Right ventricle myocardium superior (tissue), 1 donor: Measurements from ENCODE around the gene FRMD4A. TPM values are rescaled to one million over a fixed set of nuclear protein-coding genes. Genes with fewer than 3 reads are reported as not detected.
A peak's percentile ranks its signal among the peaks of the same experiment; 100 is the strongest.

ENCODE experiments used
- ATAC-seq: fragments of 200-7000 bp; cut with Tn5 transposase; one replicate; pipeline ENCODE4 v1.9.1; 2020; ENCODE audit warnings: mild to moderate bottlenecking; ENCODE audit not compliant: poor library complexity
- DNase-seq: peaks from one replicate; pipeline ENCODE4 v3.0.0-alpha.2; 2020
- intact Hi-C: fragments of 100-400 bp; cut with DNase I; formaldehyde crosslinking; loops from one replicate; pipeline ENCODE4 v1.11.2; 2022
- total RNA-seq: library from RNA; stranded (reverse); fragmentation: NEBNext Ultra II Directional; extraction: Animal tissue kit (Norgen Biotek cat#: 25700); gene quantifications from one replicate; pipeline ENCODE4 v1.2.1, GENCODE V29; 2021
- donor health status: DM: no; HTN: yes; CAD: no; lungs with severe emphysema.

The FRMD4A gene
- total RNA-seq, 1 donor from 2014 or later = 33.2 TPM

- no peak for ATAC-seq
- DNase-seq = no peak
- intact Hi-C loops = no loop called here
Measured at GRCh38 chr10:13624630-13625029, 706.1 kb downstream of the FRMD4A start.

- no peak for ATAC-seq
- intact Hi-C loops = no loop called here
- DNase-seq = no peak
Measured at GRCh38 chr10:13621931-13622330, 708.8 kb downstream of the FRMD4A start.

- ATAC-seq (no peak), DNase-seq (no peak)
- intact Hi-C loops = loop anchor here (10.0 kb wide), 1 partner anchor 48 kb away; no protein-coding TSS in a partner anchor
Measured at GRCh38 chr10:13617116-13617515, 713.6 kb downstream of the FRMD4A start.

- intact Hi-C loops = loop anchor here (10.0 kb wide), 1 partner anchor 49 kb away; no protein-coding TSS in a partner anchor
- no peak for ATAC-seq
Measured at GRCh38 chr10:13615650-13616300, 714.9 kb downstream of the FRMD4A start.

GRCh38 chr10:13614530-13615332 is 716.0 kb downstream of the FRMD4A start:
- no peak for DNase-seq
- intact Hi-C loops = loop anchor here (5.0 to 10.0 kb wide), 2 partner anchors 50 to 163 kb away; no protein-coding TSS in a partner anchor
- ATAC-seq = no peak

More at GRCh38 chr10:13615650-13616300, 714.9 kb downstream of the FRMD4A start:
- no peak for DNase-seq

DNA sequence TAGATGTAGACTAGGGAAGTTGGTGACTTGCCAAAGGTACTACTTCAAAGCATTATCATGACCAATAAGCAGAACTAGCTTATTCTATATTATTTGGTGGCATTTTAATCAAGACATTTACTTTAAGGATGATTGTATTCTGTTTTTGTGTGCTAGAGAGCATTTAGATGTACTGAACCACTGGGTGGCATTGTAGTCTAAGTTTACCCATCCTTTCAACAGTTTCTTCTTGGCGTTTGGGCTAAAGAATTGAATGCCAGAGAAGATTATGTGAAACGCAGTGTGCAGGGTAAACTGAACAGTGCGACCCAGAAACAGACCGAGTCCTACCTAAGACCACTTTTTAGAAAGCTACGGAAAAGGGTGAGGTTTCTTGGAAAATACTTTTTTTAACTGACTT is 717.2 kb downstream of the FRMD4A start:
- intact Hi-C loops = loop anchor here (5.0 to 10.0 kb wide), 2 partner anchors 51 to 164 kb away; no protein-coding TSS in a partner anchor
- ATAC-seq (peak; percentile 86), DNase-seq (no peak)

DNA sequence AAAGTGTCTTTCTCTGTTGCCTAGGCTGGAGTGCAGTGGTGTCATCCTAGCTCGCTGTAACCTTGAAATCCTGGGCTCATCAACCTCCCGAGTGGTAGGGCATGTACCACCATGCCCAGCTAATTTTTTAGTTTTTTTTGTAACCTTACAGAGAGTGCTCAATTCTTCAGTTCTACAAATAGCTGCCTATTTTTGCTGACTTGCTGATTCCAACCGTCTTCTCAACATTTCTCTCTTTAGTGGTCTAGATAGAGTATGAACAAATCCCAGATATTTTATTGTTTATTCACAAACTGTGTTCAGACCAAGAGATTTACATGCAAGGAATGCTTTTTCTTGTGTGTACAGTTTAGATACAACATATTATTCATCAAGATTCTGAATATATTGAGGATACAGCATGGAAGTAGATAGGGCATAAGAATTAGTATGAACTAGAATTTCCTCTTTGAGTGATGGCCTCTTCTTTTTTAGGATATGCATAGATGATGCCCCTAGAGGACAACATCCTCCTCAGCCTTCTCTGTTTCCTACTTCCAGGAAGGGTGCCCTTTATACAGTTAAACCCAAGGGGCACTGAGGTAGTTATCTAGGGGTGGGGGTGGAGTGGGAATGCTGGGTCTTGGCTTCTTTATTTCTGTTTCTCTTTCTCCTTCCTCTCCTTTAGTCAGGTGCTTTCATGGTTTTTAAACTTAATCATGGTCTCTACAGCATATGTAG is 717.9 kb downstream of the FRMD4A start:
- DNase-seq = no peak
- ATAC-seq = no peak
- intact Hi-C loops = loop anchor here (5.0 to 10.0 kb wide), 2 partner anchors 52 to 164 kb away; no protein-coding TSS in a partner anchor

GRCh38 chr10:13608246-13608853 is 722.4 kb downstream of the FRMD4A start:
- intact Hi-C loops = no loop called here
- DNase-seq (no peak), ATAC-seq (no peak)

DNA sequence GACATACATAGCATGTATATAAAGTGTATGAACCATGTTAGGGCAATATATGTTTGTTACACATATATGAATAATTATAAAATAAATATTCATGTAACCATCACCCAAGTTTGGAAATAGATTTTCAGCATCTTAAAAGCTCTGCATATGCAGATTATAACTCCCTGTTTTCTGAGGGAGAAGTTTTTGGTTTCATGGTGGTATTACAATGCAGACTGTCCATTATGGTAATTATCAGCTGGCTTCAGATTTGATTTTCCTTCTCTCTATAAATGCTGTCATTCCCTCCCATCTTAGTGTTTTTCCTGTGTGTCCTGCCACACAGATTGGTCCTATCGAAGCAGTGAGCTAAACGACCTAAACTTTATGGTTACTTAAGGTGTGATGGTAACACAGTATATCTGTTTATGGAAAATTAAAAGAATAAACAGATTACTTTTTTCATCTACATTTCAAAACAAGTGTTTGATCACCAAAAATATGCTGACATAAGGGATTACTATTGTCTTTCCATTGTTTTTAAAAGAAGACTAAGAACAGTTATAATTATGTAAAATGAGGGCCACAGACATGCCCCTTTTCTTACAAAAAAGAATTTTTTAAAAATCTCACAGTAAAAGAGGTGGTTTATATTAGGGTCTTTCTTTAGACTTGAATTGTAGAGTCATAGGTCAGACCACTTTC is 726.2 kb downstream of the FRMD4A start:
- intact Hi-C loops = no loop called here
- DNase-seq (no peak), ATAC-seq (no peak)

- DNase-seq = no peak
- no peak for ATAC-seq
- intact Hi-C loops = no loop called here
Measured at GRCh38 chr10:13597909-13598308, 732.8 kb downstream of the FRMD4A start.

GRCh38 chr10:13594641-13595040 is 736.1 kb downstream of the FRMD4A start:
- no peak for ATAC-seq
- no peak for DNase-seq
- intact Hi-C loops = no loop called here
